Spleen (tissue), 7 donors: ENCODE data around the gene ATF4.

Experiments used
- POLR2AphosphoS5 ChIP-seq, 3 donors: sonication (generic); formaldehyde crosslinking; IDR thresholded peaks; one replicate each; pipeline ENCODE4 v1.5.1; 2017; ENCODE audit warnings: antibody characterized with exemption in 3 of 3
- TF ChIP-seq, protein P1 (sequence below), 11 experiments: fragments of 200-600 bp in 7 of 11; fragments of 450-650 bp in 4 of 11; sonication (generic) in 4 of 11; IDR thresholded peaks in 8 of 11; conservative IDR thresholded peaks in 3 of 11; 1 replicate in 7 of 11; 2 replicates in 4 of 11; pipeline versions ENCODE4 v1.4.0 to v1.8.0; 2016 to 2021; ENCODE audit warnings: antibody characterized with exemption in 11 of 11, inconsistent platforms in 4 of 11, mild to moderate bottlenecking in 1 of 11
- donor health status: DM: no; HTN: no; CAD: no; lungs with moderate emphysema.
- donor health status: DM: no; HTN: no; CAD: no.
- donor health status: DM: no; HTN: no; CAD: no.

DNA sequence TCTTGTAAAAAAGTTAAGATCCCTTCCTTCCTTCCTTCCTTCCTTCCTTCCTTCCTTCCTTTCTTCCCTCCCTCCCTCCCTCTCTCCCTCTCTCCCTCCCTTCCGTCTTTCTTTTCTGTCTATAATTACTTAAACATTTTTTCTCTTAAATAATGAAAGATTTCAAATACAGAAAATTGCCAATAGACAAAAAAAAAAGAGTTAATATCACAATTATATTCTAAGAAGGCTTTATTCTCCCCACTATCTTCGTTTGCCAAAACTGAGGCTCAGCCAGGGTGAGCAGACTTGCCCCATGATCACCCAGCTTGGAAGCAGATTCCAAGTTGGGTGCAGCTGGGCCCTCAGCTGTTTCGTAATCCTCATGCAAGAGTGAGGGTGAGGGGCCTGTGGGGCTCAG, 49.9 kb downstream of the ATF4 start:
- TF ChIP-seq, protein P1, sequence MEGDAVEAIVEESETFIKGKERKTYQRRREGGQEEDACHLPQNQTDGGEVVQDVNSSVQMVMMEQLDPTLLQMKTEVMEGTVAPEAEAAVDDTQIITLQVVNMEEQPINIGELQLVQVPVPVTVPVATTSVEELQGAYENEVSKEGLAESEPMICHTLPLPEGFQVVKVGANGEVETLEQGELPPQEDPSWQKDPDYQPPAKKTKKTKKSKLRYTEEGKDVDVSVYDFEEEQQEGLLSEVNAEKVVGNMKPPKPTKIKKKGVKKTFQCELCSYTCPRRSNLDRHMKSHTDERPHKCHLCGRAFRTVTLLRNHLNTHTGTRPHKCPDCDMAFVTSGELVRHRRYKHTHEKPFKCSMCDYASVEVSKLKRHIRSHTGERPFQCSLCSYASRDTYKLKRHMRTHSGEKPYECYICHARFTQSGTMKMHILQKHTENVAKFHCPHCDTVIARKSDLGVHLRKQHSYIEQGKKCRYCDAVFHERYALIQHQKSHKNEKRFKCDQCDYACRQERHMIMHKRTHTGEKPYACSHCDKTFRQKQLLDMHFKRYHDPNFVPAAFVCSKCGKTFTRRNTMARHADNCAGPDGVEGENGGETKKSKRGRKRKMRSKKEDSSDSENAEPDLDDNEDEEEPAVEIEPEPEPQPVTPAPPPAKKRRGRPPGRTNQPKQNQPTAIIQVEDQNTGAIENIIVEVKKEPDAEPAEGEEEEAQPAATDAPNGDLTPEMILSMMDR (IDR thresholded peaks at IDR 0.05 in 8 of 11, conservative IDR thresholded peaks at IDR 0.05 in 3 of 11) = no peak
- no peak for TF ChIP-seq POLR2AphosphoS5 (IDR thresholded peaks at IDR 0.05)
